ENCODE results near the gene JSRP1.
A peak's percentile ranks its signal among the peaks of the same experiment; 100 is the strongest.

The JSRP1 gene

GRCh38 chr19:2290441-2291184 is 34.4 kb upstream of the JSRP1 start:
- Histone ChIP-seq H3K36me3 (ENCODE audit: control insufficient read depth in 2 of 2, insufficient read depth in 2 of 2, low read length in 2 of 2) (no peaks in the 10 kb centered on the region), H3K4me1 (ENCODE audit: control insufficient read depth in 2 of 2, insufficient read depth in 2 of 2, low read length in 2 of 2) (peaks cover 0 to 17% of the 10 kb centered on the region in 2 donors), H3K4me3 (ENCODE audit: low read length in 2 of 2) (peak overlapping the region; percentile 49 to 64), H3K9me3 (ENCODE audit: control insufficient read depth in 2 of 2, low read length in 2 of 2) (no peaks in the 10 kb centered on the region), H3K27me3 (ENCODE audit: control insufficient read depth in 2 of 2, insufficient read depth in 2 of 2, low read length in 2 of 2) (peaks cover 29 to 55% of the 10 kb centered on the region in 2 donors), H3K9ac (ENCODE audit: low read depth in 1 of 2, low read length in 2 of 2) (no peak overlapping the region), H3K27ac (ENCODE audit: low read depth in 2 of 2, low read length in 2 of 2) (peak overlapping the region in 1 of 2 donors; percentile 76)

- H3K27ac ChIP-seq (ENCODE audit: low read depth in 2 of 2, low read length in 2 of 2), result peak overlapping the region in 1 of 2 donors; percentile 76
- H3K4me1 ChIP-seq (ENCODE audit: control insufficient read depth in 2 of 2, insufficient read depth in 2 of 2, low read length in 2 of 2), result peaks cover 0 to 17% of the 10 kb centered on the region in 2 donors
- H3K9me3 ChIP-seq (ENCODE audit: control insufficient read depth in 2 of 2, low read length in 2 of 2), result no peaks in the 10 kb centered on the region
- H3K27me3 ChIP-seq (ENCODE audit: control insufficient read depth in 2 of 2, insufficient read depth in 2 of 2, low read length in 2 of 2), result peaks cover 27 to 53% of the 10 kb centered on the region in 2 donors
- H3K9ac ChIP-seq (ENCODE audit: low read depth in 1 of 2, low read length in 2 of 2), result peak overlapping the region in 1 of 2 donors; percentile 14
- H3K36me3 ChIP-seq (ENCODE audit: control insufficient read depth in 2 of 2, insufficient read depth in 2 of 2, low read length in 2 of 2), result no peaks in the 10 kb centered on the region
- H3K4me3 ChIP-seq (ENCODE audit: low read length in 2 of 2), result peak overlapping the region; percentile 49 to 64
Observed at GRCh38 chr19:2289714-2290435, 33.7 kb upstream of the JSRP1 start.

GRCh38 chr19:2288818-2289713 is 32.8 kb upstream of the JSRP1 start:
- Histone ChIP-seq H3K27me3 (ENCODE audit: control insufficient read depth in 2 of 2, insufficient read depth in 2 of 2, low read length in 2 of 2) (peaks cover 25 to 50% of the 10 kb centered on the region in 2 donors), H3K9me3 (ENCODE audit: control insufficient read depth in 2 of 2, low read length in 2 of 2) (no peaks in the 10 kb centered on the region), H3K4me1 (ENCODE audit: control insufficient read depth in 2 of 2, insufficient read depth in 2 of 2, low read length in 2 of 2) (peaks cover 0 to 16% of the 10 kb centered on the region in 2 donors), H3K9ac (ENCODE audit: low read depth in 1 of 2, low read length in 2 of 2) (no peak overlapping the region), H3K4me3 (ENCODE audit: low read length in 2 of 2) (peak overlapping the region in 1 of 2 donors; percentile 33), H3K27ac (ENCODE audit: low read depth in 2 of 2, low read length in 2 of 2) (peak overlapping the region in 1 of 2 donors; percentile 76), H3K36me3 (ENCODE audit: control insufficient read depth in 2 of 2, insufficient read depth in 2 of 2, low read length in 2 of 2) (no peaks in the 10 kb centered on the region)

GRCh38 chr19:2288338-2288817 is 32.2 kb upstream of the JSRP1 start:
- peaks cover 21 to 46% of the 10 kb centered on the region in 2 donors for H3K27me3 ChIP-seq (ENCODE audit: control insufficient read depth in 2 of 2, insufficient read depth in 2 of 2, low read length in 2 of 2)
- peaks cover 0 to 14% of the 10 kb centered on the region in 2 donors for H3K4me1 ChIP-seq (ENCODE audit: control insufficient read depth in 2 of 2, insufficient read depth in 2 of 2, low read length in 2 of 2)
- H3K4me3 ChIP-seq (ENCODE audit: low read length in 2 of 2), result no peak overlapping the region
- H3K9ac ChIP-seq (ENCODE audit: low read depth in 1 of 2, low read length in 2 of 2), result no peak overlapping the region
- H3K27ac ChIP-seq (ENCODE audit: low read depth in 2 of 2, low read length in 2 of 2), result peak overlapping the region in 1 of 2 donors; percentile 76
- H3K36me3 ChIP-seq (ENCODE audit: control insufficient read depth in 2 of 2, insufficient read depth in 2 of 2, low read length in 2 of 2), result no peaks in the 10 kb centered on the region
- no peaks in the 10 kb centered on the region for H3K9me3 ChIP-seq (ENCODE audit: control insufficient read depth in 2 of 2, low read length in 2 of 2)

- Histone ChIP-seq H3K27me3 (ENCODE audit: control insufficient read depth in 2 of 2, insufficient read depth in 2 of 2, low read length in 2 of 2) (peaks cover 21 to 46% of the 10 kb centered on the region in 2 donors), H3K27ac (ENCODE audit: low read depth in 2 of 2, low read length in 2 of 2) (no peak overlapping the region)
Observed at GRCh38 chr19:2287585-2288337, 31.5 kb upstream of the JSRP1 start.

GRCh38 chr19:2286402-2287140 is 30.4 kb upstream of the JSRP1 start:
- H3K9me3 ChIP-seq (ENCODE audit: control insufficient read depth in 2 of 2, low read length in 2 of 2), result no peaks in the 10 kb centered on the region
- no peak overlapping the region for H3K9ac ChIP-seq (ENCODE audit: low read depth in 1 of 2, low read length in 2 of 2)
- peaks cover 17 to 43% of the 10 kb centered on the region in 2 donors for H3K27me3 ChIP-seq (ENCODE audit: control insufficient read depth in 2 of 2, insufficient read depth in 2 of 2, low read length in 2 of 2)
- no peak overlapping the region for H3K4me3 ChIP-seq (ENCODE audit: low read length in 2 of 2)
- no peaks in the 10 kb centered on the region for H3K36me3 ChIP-seq (ENCODE audit: control insufficient read depth in 2 of 2, insufficient read depth in 2 of 2, low read length in 2 of 2)
- H3K27ac ChIP-seq (ENCODE audit: low read depth in 2 of 2, low read length in 2 of 2), result no peak overlapping the region
- peaks cover 4 to 19% of the 10 kb centered on the region in 2 donors for H3K4me1 ChIP-seq (ENCODE audit: control insufficient read depth in 2 of 2, insufficient read depth in 2 of 2, low read length in 2 of 2)

More at GRCh38 chr19:2287585-2288337, 31.5 kb upstream of the JSRP1 start:
- no peaks in the 10 kb centered on the region for H3K36me3 ChIP-seq (ENCODE audit: control insufficient read depth in 2 of 2, insufficient read depth in 2 of 2, low read length in 2 of 2)
- H3K4me3 ChIP-seq (ENCODE audit: low read length in 2 of 2), result no peak overlapping the region
- no peaks in the 10 kb centered on the region for H3K9me3 ChIP-seq (ENCODE audit: control insufficient read depth in 2 of 2, low read length in 2 of 2)
- no peak overlapping the region for H3K9ac ChIP-seq (ENCODE audit: low read depth in 1 of 2, low read length in 2 of 2)
- H3K4me1 ChIP-seq (ENCODE audit: control insufficient read depth in 2 of 2, insufficient read depth in 2 of 2, low read length in 2 of 2), result peaks cover 0 to 14% of the 10 kb centered on the region in 2 donors

GRCh38 chr19:2283835-2284507 is 27.8 kb upstream of the JSRP1 start:
- no peaks in the 10 kb centered on the region for H3K9me3 ChIP-seq (ENCODE audit: control insufficient read depth in 2 of 2, low read length in 2 of 2)
- H3K9ac ChIP-seq (ENCODE audit: low read depth in 1 of 2, low read length in 2 of 2), result no peak overlapping the region
- peaks cover 5 to 8% of the 10 kb centered on the region in 2 donors for H3K4me1 ChIP-seq (ENCODE audit: control insufficient read depth in 2 of 2, insufficient read depth in 2 of 2, low read length in 2 of 2)
- H3K27me3 ChIP-seq (ENCODE audit: control insufficient read depth in 2 of 2, insufficient read depth in 2 of 2, low read length in 2 of 2), result peaks cover 11 to 19% of the 10 kb centered on the region in 2 donors
- no peak overlapping the region for H3K4me3 ChIP-seq (ENCODE audit: low read length in 2 of 2)
- no peaks in the 10 kb centered on the region for H3K36me3 ChIP-seq (ENCODE audit: control insufficient read depth in 2 of 2, insufficient read depth in 2 of 2, low read length in 2 of 2)
- H3K27ac ChIP-seq (ENCODE audit: low read depth in 2 of 2, low read length in 2 of 2), result no peak overlapping the region

GRCh38 chr19:2282862-2283237 is 26.6 kb upstream of the JSRP1 start:
- H3K36me3 ChIP-seq (ENCODE audit: control insufficient read depth in 2 of 2, insufficient read depth in 2 of 2, low read length in 2 of 2), result no peaks in the 10 kb centered on the region
- H3K27me3 ChIP-seq (ENCODE audit: control insufficient read depth in 2 of 2, insufficient read depth in 2 of 2, low read length in 2 of 2), result peaks cover 6 to 10% of the 10 kb centered on the region in 2 donors
- H3K4me3 ChIP-seq (ENCODE audit: low read length in 2 of 2), result no peak overlapping the region
- H3K4me1 ChIP-seq (ENCODE audit: control insufficient read depth in 2 of 2, insufficient read depth in 2 of 2, low read length in 2 of 2), result peaks cover 7 to 11% of the 10 kb centered on the region in 2 donors
- H3K9ac ChIP-seq (ENCODE audit: low read depth in 1 of 2, low read length in 2 of 2), result no peak overlapping the region
- H3K9me3 ChIP-seq (ENCODE audit: control insufficient read depth in 2 of 2, low read length in 2 of 2), result no peaks in the 10 kb centered on the region
- no peak overlapping the region for H3K27ac ChIP-seq (ENCODE audit: low read depth in 2 of 2, low read length in 2 of 2)

Data from mucosa of rectum (tissue), 2 donors.